GM12891 (cell line): ENCODE data around the gene PCDHA12.

ENCODE experiments used
- POLR2AphosphoS5 ChIP-seq: IDR thresholded peaks from 2 replicates; pipeline ENCODE4 v1.6.1; 2011; ENCODE audit warnings: low read depth, low read length, control low read depth
- TAF1 ChIP-seq: IDR thresholded peaks from 2 replicates; pipeline ENCODE4 v1.6.1; 2011; ENCODE audit warnings: low read depth, low read length, control low read depth

- no peak for TF ChIP-seq POLR2AphosphoS5
- no peak for TF ChIP-seq TAF1
Observed at GRCh38 chr5:140833993-140834392, 41.1 kb upstream of the PCDHA12 start, which contains the start of gene PCDHA7.
